Embryonic facial prominence (tissue), 1 donor: ENCODE results near the gene MKKS.

ENCODE experiments used
- DNase-seq: peaks from one replicate; pipeline ENCODE4 v3.0.0-alpha.2; 2016; ENCODE audit errors: extremely low spot score

Gene MKKS

GRCh38 chr20:10433623-10434466 is at the start of gene MKKS:
MKKS (minus strand) TSS chr20:10434222; CDS start chr20:10413514, 20,708 bp downstream.
- DNase-seq = peak; percentile 85

GRCh38 chr20:10483691-10484090 is 49.7 kb upstream of the MKKS start:
- no peak for DNase-seq

GRCh38 chr20:10481676-10482075 is 47.7 kb upstream of the MKKS start:
- DNase-seq = no peak

- no peak for DNase-seq
Observed at GRCh38 chr20:10478930-10479329, 44.9 kb upstream of the MKKS start.

GRCh38 chr20:10478205-10478604 is 44.2 kb upstream of the MKKS start:
- no peak for DNase-seq

GRCh38 chr20:10476319-10476724 is 42.3 kb upstream of the MKKS start:
- DNase-seq = no peak

GRCh38 chr20:10475225-10475624 is 41.2 kb upstream of the MKKS start:
- no peak for DNase-seq

GRCh38 chr20:10474606-10475184 is 40.7 kb upstream of the MKKS start:
- no peak for DNase-seq

GRCh38 chr20:10472871-10473270 is 38.8 kb upstream of the MKKS start:
- DNase-seq = no peak

- DNase-seq = no peak
Observed at GRCh38 chr20:10470276-10470675, 36.3 kb upstream of the MKKS start.

- DNase-seq = peak; percentile 68
Observed at GRCh38 chr20:10469599-10469998, 35.6 kb upstream of the MKKS start.

GRCh38 chr20:10469056-10469455 is 35.0 kb upstream of the MKKS start:
- no peak for DNase-seq

GRCh38 chr20:10468340-10468845 is 34.4 kb upstream of the MKKS start:
- DNase-seq = no peak

- no peak for DNase-seq
Observed at GRCh38 chr20:10467681-10468339, 33.8 kb upstream of the MKKS start.

GRCh38 chr20:10466855-10467254 is 32.8 kb upstream of the MKKS start:
- DNase-seq = no peak

- DNase-seq = no peak
Observed at GRCh38 chr20:10466325-10466724, 32.3 kb upstream of the MKKS start.

- DNase-seq = no peak
Observed at GRCh38 chr20:10465135-10465534, 31.1 kb upstream of the MKKS start.

- DNase-seq = no peak
Observed at GRCh38 chr20:10463622-10464021, 29.6 kb upstream of the MKKS start.

GRCh38 chr20:10462516-10462915 is 28.5 kb upstream of the MKKS start:
- DNase-seq = no peak

- no peak for DNase-seq
Observed at GRCh38 chr20:10461495-10461894, 27.5 kb upstream of the MKKS start.

- DNase-seq = no peak
Observed at GRCh38 chr20:10454151-10454750, 20.2 kb upstream of the MKKS start.

- no peak for DNase-seq
Observed at GRCh38 chr20:10453241-10453640, 19.2 kb upstream of the MKKS start.
